Activated T-cell treated with anti-CD3 and anti-CD28 coated beads, Interleukin-2, amount 50 U/mL, for 72 hours (primary cell): ENCODE results near the gene AMDHD2. TPM values are rescaled to one million over a fixed set of nuclear protein-coding genes. Genes with fewer than 3 reads are reported as not detected.
A peak's percentile ranks its signal among the peaks of the same experiment; 100 is the strongest.
"Not testable (repeated sequence)": the region's sequence is repeated elsewhere in the genome, so short reads cannot be mapped to it uniquely, and the experiment has no call there.

Experiments
- ATAC-seq, 2 donors: fragments of 150-1000 bp; cut with Tn5 transposase; replicated peaks in 1 of 2; 2 replicates each; pipeline ENCODE4 v1.10.0; 2021; ENCODE audit warnings: moderate library complexity in 2 of 2, mild to moderate bottlenecking in 1 of 2
- DNase-seq, 2 donors: peaks; one replicate each; pipeline ENCODE4 v3.0.0; 2021 to 2022; ENCODE audit warnings: mixed read lengths in 1 of 2
- H3K27ac Mint-ChIP-seq: one replicate; pipeline ENCODE4 v1.8.0; 2022; ENCODE audit warnings: mild to moderate bottlenecking, moderate library complexity, mixed read lengths
- H3K27me3 Mint-ChIP-seq: one replicate; pipeline ENCODE4 v1.8.0; 2022; ENCODE audit warnings: low read depth, mixed read lengths
- H3K36me3 Mint-ChIP-seq, 2 donors: one replicate each; pipeline ENCODE4 v1.8.0; 2022; ENCODE audit warnings: mixed read lengths in 2 of 2, mild to moderate bottlenecking in 1 of 2; ENCODE audit not compliant: insufficient read depth in 2 of 2
- H3K4me1 Mint-ChIP-seq: one replicate; pipeline ENCODE4 v1.8.0; 2022; ENCODE audit warnings: low read depth, mixed read lengths
- H3K4me3 Mint-ChIP-seq, 2 donors: one replicate each; pipeline ENCODE4 v1.8.0; 2022; ENCODE audit warnings: mild to moderate bottlenecking in 2 of 2, mixed read lengths in 2 of 2, moderate library complexity in 2 of 2
- H3K9me3 Mint-ChIP-seq, 2 donors: one replicate each; pipeline ENCODE4 v1.8.0; 2022; ENCODE audit warnings: mixed read lengths in 2 of 2
- total RNA-seq, 2 donors: library from RNA; stranded (reverse); gene quantifications; one replicate each; pipeline ENCODE4 v1.2.3, GENCODE V29; 2022

The AMDHD2 gene
- total RNA-seq, 2 donors from 2014 or later, result 28.2 to 33.8 TPM

DNA sequence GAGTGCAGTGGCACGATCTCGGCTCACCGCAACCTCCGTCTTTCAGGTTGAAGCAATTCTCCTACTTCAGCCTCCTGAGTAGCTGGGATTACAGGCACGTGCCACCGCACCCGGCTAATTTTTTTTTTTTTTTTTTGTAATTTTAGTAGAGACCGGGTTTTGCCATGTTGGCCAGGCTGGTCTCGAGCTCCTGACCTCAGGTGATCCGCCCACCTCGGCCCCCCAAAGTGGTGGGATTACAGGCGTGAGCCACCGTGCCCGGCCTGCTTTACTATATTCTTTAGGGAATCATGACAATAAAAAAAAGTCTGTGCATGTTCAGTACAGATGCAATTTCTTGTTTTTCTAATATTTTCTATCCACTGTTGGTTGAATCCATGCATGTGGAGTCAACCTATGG, 23.6 kb downstream of the AMDHD2 start:
- not testable (repeated sequence) for H3K27ac Mint-ChIP-seq, ATAC-seq, H3K4me3 Mint-ChIP-seq, H3K36me3 Mint-ChIP-seq, DNase-seq, H3K27me3 Mint-ChIP-seq, H3K9me3 Mint-ChIP-seq
- peaks cover 46% of the 10 kb centered on the region for H3K4me1 Mint-ChIP-seq

- not testable (repeated sequence) for H3K4me3 Mint-ChIP-seq, H3K36me3 Mint-ChIP-seq, H3K27ac Mint-ChIP-seq, DNase-seq, H3K27me3 Mint-ChIP-seq, H3K9me3 Mint-ChIP-seq, ATAC-seq, H3K4me1 Mint-ChIP-seq
Measured at GRCh38 chr16:2550283-2550878, 30.2 kb downstream of the AMDHD2 start.

GRCh38 chr16:2551420-2551889, 31.3 kb downstream of the AMDHD2 start:
- not testable (repeated sequence) for H3K9me3 Mint-ChIP-seq, H3K36me3 Mint-ChIP-seq, DNase-seq, H3K4me3 Mint-ChIP-seq, H3K4me1 Mint-ChIP-seq, H3K27me3 Mint-ChIP-seq, ATAC-seq, H3K27ac Mint-ChIP-seq

DNA sequence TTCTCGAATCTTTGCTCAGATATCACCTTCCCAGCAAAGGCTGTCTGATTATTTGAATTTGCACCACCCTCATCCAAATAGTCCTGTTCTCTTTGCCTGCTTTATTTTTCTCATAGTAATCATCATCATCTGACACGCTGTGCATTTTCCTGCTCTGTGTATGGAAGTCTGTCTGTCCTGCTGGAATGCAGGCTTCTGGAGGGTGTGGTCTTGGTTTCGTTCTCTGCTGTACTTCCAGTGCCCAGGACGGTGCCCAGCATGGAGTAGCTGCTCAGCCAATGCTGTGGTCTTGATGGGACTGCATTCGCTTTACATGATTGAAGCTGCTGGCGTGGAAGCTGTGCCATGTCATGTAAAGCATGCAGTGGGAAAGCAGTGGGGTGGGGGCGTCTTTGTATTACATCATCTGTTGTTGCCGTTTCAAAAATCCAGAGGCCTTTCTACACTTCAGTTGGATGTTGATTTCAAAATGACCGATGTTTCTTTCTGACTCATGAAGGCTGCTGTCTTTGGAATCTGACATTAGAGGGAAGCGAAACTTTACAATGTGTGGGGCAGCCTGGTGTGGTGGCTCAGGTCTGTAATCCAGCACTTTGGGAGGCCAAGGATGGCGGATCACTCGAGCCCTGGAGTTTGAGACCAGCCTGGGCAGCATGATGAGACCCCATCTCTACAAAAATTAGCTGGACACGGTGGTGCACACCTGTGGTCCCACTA, 34.7 kb downstream of the AMDHD2 start:
- H3K27ac Mint-ChIP-seq, H3K9me3 Mint-ChIP-seq, H3K27me3 Mint-ChIP-seq, H3K36me3 Mint-ChIP-seq, DNase-seq, H3K4me3 Mint-ChIP-seq, H3K4me1 Mint-ChIP-seq: not testable (repeated sequence)
- peak; percentile 46 to 69 for ATAC-seq

DNA sequence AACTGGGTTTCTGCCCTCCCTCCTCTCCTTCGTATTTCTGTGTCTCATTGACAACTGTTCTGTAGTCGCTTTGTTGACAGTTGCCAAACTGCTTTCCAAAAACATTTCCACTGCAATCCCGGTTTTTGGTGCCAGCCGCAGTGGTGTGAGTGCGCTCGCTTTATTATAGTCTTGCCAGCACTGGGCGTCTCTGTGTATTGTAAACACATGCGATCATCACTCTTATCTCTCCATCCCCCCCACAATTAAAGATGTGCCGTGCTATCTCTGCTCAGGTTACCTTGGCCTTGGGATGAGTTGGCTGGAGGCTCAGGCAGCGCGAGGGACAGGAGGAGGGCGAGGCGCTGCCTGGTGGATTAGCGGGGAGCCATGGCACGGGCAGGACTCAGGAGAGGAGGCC, 37.0 kb downstream of the AMDHD2 start:
- not testable (repeated sequence) for DNase-seq, H3K27ac Mint-ChIP-seq, ATAC-seq, H3K9me3 Mint-ChIP-seq, H3K36me3 Mint-ChIP-seq, H3K4me1 Mint-ChIP-seq, H3K4me3 Mint-ChIP-seq, H3K27me3 Mint-ChIP-seq

GRCh38 chr16:2560131-2560797, 40.1 kb downstream of the AMDHD2 start:
- H3K27ac Mint-ChIP-seq, H3K4me3 Mint-ChIP-seq, H3K9me3 Mint-ChIP-seq, H3K4me1 Mint-ChIP-seq, H3K36me3 Mint-ChIP-seq, H3K27me3 Mint-ChIP-seq, DNase-seq: not testable (repeated sequence)
- peak in 1 of 2 donors; percentile 16 for ATAC-seq

DNA sequence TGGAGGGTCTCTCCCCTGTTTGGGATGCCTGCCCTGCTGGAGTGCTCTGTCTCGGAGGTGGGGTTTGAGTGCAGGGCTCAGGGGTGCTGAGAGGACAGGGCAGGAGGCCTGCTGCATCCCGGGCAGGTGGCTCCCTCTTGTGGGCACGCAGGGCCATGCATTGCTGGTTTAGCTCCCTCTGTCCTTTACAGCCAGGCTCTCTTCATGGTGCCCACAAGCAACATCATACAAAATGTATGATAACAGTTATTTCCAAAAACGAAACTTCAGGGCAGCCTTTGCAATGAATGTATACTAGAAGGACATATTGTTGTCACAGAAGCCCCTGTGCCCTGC, 40.6 kb downstream of the AMDHD2 start:
- H3K4me3 Mint-ChIP-seq, H3K36me3 Mint-ChIP-seq, H3K4me1 Mint-ChIP-seq, H3K27ac Mint-ChIP-seq, H3K27me3 Mint-ChIP-seq, H3K9me3 Mint-ChIP-seq: not testable (repeated sequence)
- DNase-seq, result peak; percentile 74 to 83
- ATAC-seq, result peak; percentile 93 to 96

DNA sequence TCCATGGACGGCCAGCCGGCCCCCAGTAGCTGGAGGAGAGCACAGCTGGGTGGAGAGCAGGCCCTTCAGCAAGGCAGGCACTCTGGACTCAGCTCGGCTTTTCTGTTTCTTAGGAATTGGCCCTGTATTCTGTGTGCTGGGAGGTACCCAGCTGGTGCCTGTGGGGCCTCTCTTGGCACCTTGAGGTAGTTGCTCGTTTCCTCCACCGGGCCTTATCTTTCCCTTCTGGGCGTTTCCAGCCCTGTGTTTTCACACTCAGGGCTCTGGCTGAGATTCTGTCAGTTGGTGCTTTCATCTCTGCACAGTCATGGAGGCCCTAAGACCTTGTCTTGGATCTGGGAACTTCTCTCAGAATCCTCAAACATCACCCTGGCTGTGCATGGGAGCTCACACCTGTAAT, 47.3 kb downstream of the AMDHD2 start:
- H3K9me3 Mint-ChIP-seq, H3K4me1 Mint-ChIP-seq, H3K27ac Mint-ChIP-seq, DNase-seq, H3K4me3 Mint-ChIP-seq, ATAC-seq, H3K36me3 Mint-ChIP-seq, H3K27me3 Mint-ChIP-seq: not testable (repeated sequence)

- not testable (repeated sequence) for H3K4me3 Mint-ChIP-seq, H3K4me1 Mint-ChIP-seq, H3K9me3 Mint-ChIP-seq, DNase-seq, H3K36me3 Mint-ChIP-seq, H3K27me3 Mint-ChIP-seq, H3K27ac Mint-ChIP-seq
- peak in 1 of 2 donors; percentile 28 for ATAC-seq
Measured at GRCh38 chr16:2568573-2568972, 48.4 kb downstream of the AMDHD2 start.

- peak; percentile 72 to 85 for ATAC-seq
- H3K36me3 Mint-ChIP-seq, H3K4me1 Mint-ChIP-seq, DNase-seq, H3K27me3 Mint-ChIP-seq, H3K9me3 Mint-ChIP-seq, H3K4me3 Mint-ChIP-seq, H3K27ac Mint-ChIP-seq: not testable (repeated sequence)
Measured at GRCh38 chr16:2572704-2573103, 52.5 kb downstream of the AMDHD2 start.

GRCh38 chr16:2575839-2576238, 55.7 kb downstream of the AMDHD2 start:
- H3K9me3 Mint-ChIP-seq, H3K36me3 Mint-ChIP-seq, ATAC-seq, H3K27me3 Mint-ChIP-seq, H3K27ac Mint-ChIP-seq, H3K4me3 Mint-ChIP-seq, H3K4me1 Mint-ChIP-seq, DNase-seq: not testable (repeated sequence)

GRCh38 chr16:2577044-2577443, 56.9 kb downstream of the AMDHD2 start:
- not testable (repeated sequence) for H3K9me3 Mint-ChIP-seq, H3K4me3 Mint-ChIP-seq, ATAC-seq, DNase-seq, H3K27me3 Mint-ChIP-seq, H3K36me3 Mint-ChIP-seq, H3K4me1 Mint-ChIP-seq, H3K27ac Mint-ChIP-seq

- not testable (repeated sequence) for H3K36me3 Mint-ChIP-seq, H3K27ac Mint-ChIP-seq, H3K4me3 Mint-ChIP-seq, DNase-seq, ATAC-seq, H3K4me1 Mint-ChIP-seq, H3K27me3 Mint-ChIP-seq, H3K9me3 Mint-ChIP-seq
Measured at GRCh38 chr16:2578905-2579304, 58.7 kb downstream of the AMDHD2 start.
